Left colon (tissue), 2 donors: Measurements from ENCODE around the gene NFYA. TPM values are rescaled to one million over a fixed set of nuclear protein-coding genes. Genes with fewer than 3 reads are reported as not detected.

ENCODE experiments used
- ATAC-seq: fragments of 200-7000 bp; cut with Tn5 transposase; one replicate; pipeline ENCODE4 v1.9.1; 2020; ENCODE audit warnings: mild to moderate bottlenecking, moderate library complexity
- DNase-seq, 2 donors: peaks; one replicate each; pipeline ENCODE4 v3.0.0-alpha.2; 2020
- intact Hi-C, 2 donors: fragments of 100-400 bp; cut with DNase I in 1 of 2; cut with micrococcal nuclease in 1 of 2; formaldehyde crosslinking; loops; one replicate each; pipeline versions ENCODE4 v1.11.2 to v1.14.0; 2022; cut with DNase I, micrococcal nuclease
- total RNA-seq, 2 donors: library from RNA; stranded (reverse); fragmentation: NEBNext Ultra II Directional; extraction: Animal tissue kit (Norgen Biotek cat#: 25700); gene quantifications; one replicate each; pipeline ENCODE4 v1.2.1, GENCODE V29; 2021
- donor health status: DM: no; HTN: no; CAD: no.
- donor health status: DM: yes; HTN: yes; CAD: no.

NFYA gene
- total RNA-seq, 2 donors from 2014 or later = 19.1 to 19.9 TPM

GRCh38 chr6:41042226-41043055 lies 30.3 kb upstream of the NFYA start, which contains the start of gene TSPO2:
Gene TSPO2, plus strand, starts transcription at chr6:41042467. Its CDS starts 519 bp downstream, at chr6:41042986.
- DNase-seq (no peak), ATAC-seq (no peak)
- intact Hi-C loops = no loop called here

GRCh38 chr6:41043151-41043550 lies 29.6 kb upstream of the NFYA start:
- no peak for ATAC-seq
- DNase-seq = no peak
- intact Hi-C loops = no loop called here

- no peak for DNase-seq
- intact Hi-C loops = no loop called here
- no peak for ATAC-seq
Measured at GRCh38 chr6:41045664-41046063, 27.1 kb upstream of the NFYA start.

GRCh38 chr6:41046084-41046483 lies 26.7 kb upstream of the NFYA start:
- DNase-seq (no peak), ATAC-seq (no peak)
- intact Hi-C loops = no loop called here

GRCh38 chr6:41047306-41047705 lies 25.5 kb upstream of the NFYA start:
- ATAC-seq (no peak), DNase-seq (no peak)
- intact Hi-C loops = no loop called here

GRCh38 chr6:41047745-41048732 lies 24.7 kb upstream of the NFYA start:
- no peak for ATAC-seq
- no peak for DNase-seq
- intact Hi-C loops = no loop called here

GRCh38 chr6:41049521-41049920 lies 23.3 kb upstream of the NFYA start:
- intact Hi-C loops = no loop called here
- no peak for ATAC-seq
- DNase-seq = no peak

GRCh38 chr6:41049955-41050354 lies 22.8 kb upstream of the NFYA start:
- intact Hi-C loops = no loop called here
- no peak for ATAC-seq
- DNase-seq = no peak

GRCh38 chr6:41050536-41050935 lies 22.2 kb upstream of the NFYA start:
- intact Hi-C loops = no loop called here
- ATAC-seq (no peak), DNase-seq (no peak)

GRCh38 chr6:41051873-41052272 lies 20.9 kb upstream of the NFYA start:
- ATAC-seq (no peak), DNase-seq (no peak)
- intact Hi-C loops = no loop called here

- ATAC-seq (no peak), DNase-seq (no peak)
- intact Hi-C loops = no loop called here
Measured at GRCh38 chr6:41053041-41053440, 19.7 kb upstream of the NFYA start, which contains the start of gene APOBEC2. Gene APOBEC2, plus strand, starts transcription at chr6:41053202. Its CDS starts 146 bp downstream, at chr6:41053348.

GRCh38 chr6:41054511-41054910 lies 18.3 kb upstream of the NFYA start:
- intact Hi-C loops = no loop called here
- ATAC-seq (no peak), DNase-seq (no peak)

GRCh38 chr6:41055149-41055548 lies 17.6 kb upstream of the NFYA start:
- ATAC-seq (no peak), DNase-seq (no peak)
- intact Hi-C loops = no loop called here

GRCh38 chr6:41056768-41057490 lies 15.8 kb upstream of the NFYA start:
- DNase-seq = no peak
- peak; percentile 26 for ATAC-seq
- intact Hi-C loops = no loop called here

- ATAC-seq (no peak), DNase-seq (no peak)
- intact Hi-C loops = no loop called here
Measured at GRCh38 chr6:41058783-41059181, 14.0 kb upstream of the NFYA start.

GRCh38 chr6:41059556-41059955 lies 13.2 kb upstream of the NFYA start:
- ATAC-seq (no peak), DNase-seq (no peak)
- intact Hi-C loops = no loop called here

GRCh38 chr6:41061196-41061726 lies 11.5 kb upstream of the NFYA start:
- DNase-seq (no peak), ATAC-seq (no peak)
- intact Hi-C loops = loop anchor here in 1 of 2 donors (10.0 kb wide), 1 partner anchor 56 kb away; no protein-coding TSS in a partner anchor

- ATAC-seq = no peak
- intact Hi-C loops = loop anchor here in 1 of 2 donors (10.0 kb wide), 1 partner anchor 57 kb away; no protein-coding TSS in a partner anchor
Measured at GRCh38 chr6:41062056-41062455, 10.7 kb upstream of the NFYA start.

GRCh38 chr6:41063884-41064285 lies 8.9 kb upstream of the NFYA start:
- intact Hi-C loops = loop anchor here in 1 of 2 donors (10.0 kb wide), 1 partner anchor 59 kb away; no protein-coding TSS in a partner anchor
- peak; percentile 34 for ATAC-seq
- DNase-seq = no peak

More at GRCh38 chr6:41062056-41062455, 10.7 kb upstream of the NFYA start:
- DNase-seq = no peak
